SHP77 treated with DMSO at 0.1 percent for 48 hours (cell line): Measurements from ENCODE around the gene RANBP9.

ENCODE experiments used
- DNase-seq: peaks from one replicate; lab custom pipeline; 2025; lab: John Stamatoyannopoulos, UW

The RANBP9 gene

GRCh38 chr6:13653296-13653695 lies 58.3 kb downstream of the RANBP9 start:
- DNase-seq, result no peak

- DNase-seq, result no peak
Observed at GRCh38 chr6:13649393-13649792, 62.2 kb downstream of the RANBP9 start.

GRCh38 chr6:13648850-13649249 lies 62.8 kb downstream of the RANBP9 start:
- no peak for DNase-seq

- no peak for DNase-seq
Observed at GRCh38 chr6:13643125-13643524, 68.5 kb downstream of the RANBP9 start.

GRCh38 chr6:13641315-13641714 lies 70.3 kb downstream of the RANBP9 start:
- no peak for DNase-seq

- no peak for DNase-seq
Observed at GRCh38 chr6:13638626-13639025, 73.0 kb downstream of the RANBP9 start.

- DNase-seq, result no peak
Observed at GRCh38 chr6:13638014-13638413, 73.6 kb downstream of the RANBP9 start.

GRCh38 chr6:13635948-13636658 lies 75.5 kb downstream of the RANBP9 start:
- no peak for DNase-seq

- no peak for DNase-seq
Observed at GRCh38 chr6:13633343-13633742, 78.3 kb downstream of the RANBP9 start.

- DNase-seq, result no peak
Observed at GRCh38 chr6:13630499-13630898, 81.1 kb downstream of the RANBP9 start.

- no peak for DNase-seq
Observed at GRCh38 chr6:13629459-13630116, 82.0 kb downstream of the RANBP9 start.

GRCh38 chr6:13624871-13625288 lies 86.8 kb downstream of the RANBP9 start:
- peak; percentile 40 for DNase-seq

- DNase-seq, result no peak
Observed at GRCh38 chr6:13617066-13617465, 94.6 kb downstream of the RANBP9 start.

GRCh38 chr6:13615792-13616120 lies 95.9 kb downstream of the RANBP9 start:
- DNase-seq, result no peak

- peak; percentile 82 for DNase-seq
Observed at GRCh38 chr6:13614926-13615791, 96.5 kb downstream of the RANBP9 start, which contains the start of gene NOL7. Gene NOL7 (plus strand): TSS chr6:13615335. CDS start chr6:13615359, 24 bp downstream.

GRCh38 chr6:13614126-13614925 lies 97.3 kb downstream of the RANBP9 start:
- DNase-seq, result no peak

- no peak for DNase-seq
Observed at GRCh38 chr6:13613029-13613594, 98.5 kb downstream of the RANBP9 start.

GRCh38 chr6:13611715-13612114 lies 99.9 kb downstream of the RANBP9 start:
- DNase-seq, result no peak

GRCh38 chr6:13605634-13606033 lies 106.0 kb downstream of the RANBP9 start:
- DNase-seq, result no peak

- DNase-seq, result no peak
Observed at GRCh38 chr6:13604546-13605416, 106.9 kb downstream of the RANBP9 start.

- no peak for DNase-seq
Observed at GRCh38 chr6:13604135-13604534, 107.5 kb downstream of the RANBP9 start.
